ENCODE results near the gene PRKAR1A.

GRCh38 chr17:68591583-68591982, 79.4 kb downstream of the PRKAR1A start:
- TF ChIP-seq CTCF (IDR thresholded peaks at IDR 0.05) (no peak), POLR2A (IDR thresholded peaks at IDR 0.05) (no peak), EP300 (IDR thresholded peaks at IDR 0.05) (no peak)
